GM23338 (cell line): ENCODE results near the gene IL23R. TPM values are rescaled to one million over a fixed set of nuclear protein-coding genes. Genes with fewer than 3 reads are reported as not detected.

Source experiments
- ATAC-seq: fragments of 200-7000 bp; cut with Tn5 transposase; 3 replicates; pipeline ENCODE4 v1.9.1; 2020
- DNase-seq: peaks from one replicate; pipeline ENCODE4 v3.0.0-alpha.2; 2015; ENCODE audit warnings: low spot score
- H2AFZ ChIP-seq: fragments of 200-600 bp; sonication (generic); 2 replicates; pipeline ENCODE4 v1.8.0; 2016; ENCODE audit warnings: antibody characterized with exemption, mild to moderate bottlenecking, moderate library complexity
- H3F3A ChIP-seq: fragments of 200-600 bp; sonication (generic); replicated peaks from 2 replicates; pipeline ENCODE4 v1.8.0; 2017; ENCODE audit warnings: antibody characterized with exemption, mixed run types, low read depth
- H3K27ac ChIP-seq: fragments of 200-600 bp; sonication (generic); 2 replicates; pipeline ENCODE4 v1.6.1; 2016; ENCODE audit warnings: low read depth
- H3K27me3 ChIP-seq: fragments of 200-600 bp; sonication (generic); 2 replicates; pipeline ENCODE4 v1.8.0; 2016; ENCODE audit warnings: mild to moderate bottlenecking, mixed run types, moderate library complexity; ENCODE audit not compliant: insufficient read depth
- H3K36me3 ChIP-seq: fragments of 200-600 bp; sonication (generic); 2 replicates; pipeline ENCODE4 v1.8.0; 2016; ENCODE audit warnings: mild to moderate bottlenecking; ENCODE audit not compliant: insufficient read depth
- H3K4me1 ChIP-seq: fragments of 200-600 bp; sonication (generic); 2 replicates; pipeline ENCODE4 v1.8.0; 2016; ENCODE audit warnings: mild to moderate bottlenecking, moderate library complexity; ENCODE audit not compliant: insufficient read depth
- H3K4me2 ChIP-seq: fragments of 200-600 bp; sonication (generic); 2 replicates; pipeline ENCODE4 v1.7.1; 2017; ENCODE audit warnings: mixed run types
- H3K4me3 ChIP-seq: fragments of 200-600 bp; sonication (generic); 2 replicates; pipeline ENCODE4 v1.6.1; 2016; ENCODE audit warnings: mixed run types
- H3K79me2 ChIP-seq: fragments of 200-600 bp; sonication (generic); replicated peaks from 2 replicates; pipeline ENCODE4 v1.8.0; 2017; ENCODE audit warnings: mild to moderate bottlenecking; ENCODE audit not compliant: insufficient read depth
- H3K9me2 ChIP-seq: fragments of 200-600 bp; sonication (generic); 2 replicates; pipeline ENCODE4 v1.8.0; 2017; ENCODE audit not compliant: insufficient read depth
- H4K20me1 ChIP-seq: fragments of 200-600 bp; sonication (generic); replicated peaks from 2 replicates; pipeline ENCODE4 v1.8.0; 2017; ENCODE audit warnings: mild to moderate bottlenecking; ENCODE audit not compliant: insufficient read depth
- H3K27ac Mint-ChIP-seq: 2 replicates; pipeline ENCODE4 v1.8.0; 2020; ENCODE audit warnings: inconsistent platforms, mild to moderate bottlenecking, moderate library complexity, mixed read lengths
- H3K27me3 Mint-ChIP-seq: 3 replicates; pipeline ENCODE4 v1.8.0; 2022; ENCODE audit warnings: low read depth, mild to moderate bottlenecking, moderate library complexity, mixed read lengths, inconsistent platforms; ENCODE audit not compliant: insufficient read depth, poor library complexity
- H3K36me3 Mint-ChIP-seq: 3 replicates; pipeline ENCODE4 v1.8.0; 2021; ENCODE audit warnings: low read depth, mild to moderate bottlenecking, inconsistent platforms, moderate library complexity, mixed read lengths
- H3K4me1 Mint-ChIP-seq: 3 replicates; pipeline ENCODE4 v1.8.0; 2020; ENCODE audit warnings: mild to moderate bottlenecking, inconsistent platforms, mixed read lengths
- H3K4me3 Mint-ChIP-seq: 3 replicates; pipeline ENCODE4 v1.8.0; 2021; ENCODE audit warnings: moderate library complexity, mild to moderate bottlenecking, inconsistent platforms, mixed read lengths
- H3K9me3 Mint-ChIP-seq: 3 replicates; pipeline ENCODE4 v1.8.0; 2020; ENCODE audit warnings: moderate library complexity, mild to moderate bottlenecking, inconsistent platforms, mixed read lengths
- CREB1 ChIP-seq: fragments of 250-450 bp; sonication (Bioruptor Pico); IDR thresholded peaks from 2 replicates; pipeline ENCODE4 v1.5.0; 2020; ENCODE audit warnings: low read depth, mild to moderate bottlenecking, moderate library complexity
- CTCF ChIP-seq, 2 experiments: fragments of 200-600 bp in 1 of 2; sonication (generic) in 1 of 2; conservative IDR thresholded peaks; 2 replicates each; pipeline versions ENCODE4 v1.5.1 to v1.6.1; 2016 to 2017; ENCODE audit warnings: antibody characterized with exemption in 2 of 2, low read depth in 2 of 2, mild to moderate bottlenecking in 2 of 2, moderate library complexity in 1 of 2
- ETS1 ChIP-seq: IDR thresholded peaks from 2 replicates; pipeline ENCODE4 v1.6.1; 2016; ENCODE audit warnings: antibody characterized with exemption
- EZH2 ChIP-seq: fragments of 200-600 bp; sonication (generic); IDR thresholded peaks from one replicate; pipeline ENCODE4 v1.8.0; 2017; ENCODE audit warnings: antibody characterized with exemption, mild to moderate bottlenecking, low read depth; ENCODE audit not compliant: unreplicated experiment
- EZH2phosphoT487 ChIP-seq: fragments of 200-600 bp; sonication (generic); IDR thresholded peaks from one replicate; pipeline ENCODE4 v1.8.1; 2018; ENCODE audit warnings: antibody characterized with exemption; ENCODE audit not compliant: unreplicated experiment
- NANOG ChIP-seq: IDR thresholded peaks from 2 replicates; pipeline ENCODE4 v1.6.1; 2016; ENCODE audit warnings: antibody characterized with exemption, borderline replicate concordance
- POLR2AphosphoS5 ChIP-seq: IDR thresholded peaks from 2 replicates; pipeline ENCODE4 v1.6.1; 2016; ENCODE audit warnings: antibody characterized with exemption, low read depth
- STAT1 ChIP-seq: IDR thresholded peaks from one replicate; pipeline ENCODE4 v1.6.1; 2016; ENCODE audit warnings: antibody characterized with exemption; ENCODE audit not compliant: unreplicated experiment
- ZNF114 ChIP-seq: fragments of 250-450 bp; sonication (Bioruptor Pico); IDR thresholded peaks from 2 replicates; pipeline ENCODE4 v1.5.0; 2020; ENCODE audit warnings: mild to moderate bottlenecking, moderate library complexity
- ZNF462 ChIP-seq: fragments of 250-450 bp; sonication (Bioruptor Pico); IDR thresholded peaks from 2 replicates; pipeline ENCODE4 v1.5.0; 2020; ENCODE audit warnings: mild to moderate bottlenecking, moderate library complexity
- polyA plus RNA-seq: library from polyadenylated mRNA; unstranded; fragments of >200 nt; fragmentation: Nextera tagmentation; extraction: Ambion mirVana; gene quantifications from 2 replicates; pipeline ENCODE4 v1.2.1, GENCODE V29; 2016
- total RNA-seq: library from RNA; depleted of rRNA; stranded (reverse); fragments of >200 nt; shearing (Covaris generic); gene quantifications from 2 replicates; pipeline ENCODE4 v1.2.3, GENCODE V29; 2014

The IL23R gene
- total and polyA plus RNA-seq, 2 experiments from 2014 or later = not detected

- no peak for ATAC-seq
- no peaks in the 10 kb centered on the region for H3K36me3 ChIP-seq
- Mint-ChIP-seq H3K4me3 (no peak overlapping the region), H3K27ac (no peak overlapping the region), H3K36me3 (no peaks in the 10 kb centered on the region), H3K4me1 (no peaks in the 10 kb centered on the region), H3K27me3 (no peaks in the 10 kb centered on the region), H3K9me3 (no peaks in the 10 kb centered on the region)
- no peak overlapping the region for H3K4me2 ChIP-seq
- no peaks in the 10 kb centered on the region for H3K9me2 ChIP-seq
- no peak for TF ChIP-seq CREB1 (CRISPR knock-in tag)
- no peak for TF ChIP-seq STAT1
- TF ChIP-seq ETS1 = no peak
- TF ChIP-seq POLR2AphosphoS5 = no peak
- no peak for TF ChIP-seq EZH2
- H3K27ac ChIP-seq = no peak overlapping the region
- no peaks in the 10 kb centered on the region for H3K79me2 ChIP-seq
- no peaks in the 10 kb centered on the region for H3K27me3 ChIP-seq
- no peaks in the 10 kb centered on the region for H4K20me1 ChIP-seq
- H3K4me1 ChIP-seq = no peaks in the 10 kb centered on the region
- DNase-seq = no peak
- H3F3A ChIP-seq = no peaks in the 10 kb centered on the region
- H2AFZ ChIP-seq = no peak overlapping the region
- H3K4me3 ChIP-seq = no peak overlapping the region
These were observed 3.2 kb downstream of the IL23R start for GRCh38 chr1:67169496-67169895.

- Histone ChIP-seq H3F3A (no peaks in the 10 kb centered on the region), H3K36me3 (no peaks in the 10 kb centered on the region), H3K27me3 (no peaks in the 10 kb centered on the region), H3K9me2 (no peaks in the 10 kb centered on the region), H3K4me3 (no peak overlapping the region), H3K27ac (no peak overlapping the region), H3K79me2 (no peaks in the 10 kb centered on the region), H3K4me2 (no peak overlapping the region), H3K4me1 (no peaks in the 10 kb centered on the region), H4K20me1 (no peaks in the 10 kb centered on the region), H2AFZ (no peak overlapping the region)
- no peaks in the 10 kb centered on the region for H3K4me1 Mint-ChIP-seq
- H3K27ac Mint-ChIP-seq = no peak overlapping the region
- no peak for DNase-seq
- H3K36me3 Mint-ChIP-seq = no peaks in the 10 kb centered on the region
- H3K27me3 Mint-ChIP-seq = no peaks in the 10 kb centered on the region
- no peak overlapping the region for H3K4me3 Mint-ChIP-seq
- no peak for ATAC-seq
- H3K9me3 Mint-ChIP-seq = no peaks in the 10 kb centered on the region
- TF ChIP-seq ZNF462 (CRISPR knock-in tag) (no peak), CREB1 (CRISPR knock-in tag) (no peak), NANOG (no peak), POLR2AphosphoS5 (no peak), EZH2phosphoT487 (no peak), EZH2 (no peak), CTCF (conservative IDR thresholded peaks at IDR 0.05; ENCODE audit: low read depth in 2 of 2) (no peak), ZNF114 (CRISPR knock-in tag) (no peak)
These were observed 3.7 kb downstream of the IL23R start for GRCh38 chr1:67169932-67170331.
